Neural progenitor cell (in vitro differentiated cells): ENCODE results near the gene SBF2. TPM values are rescaled to one million over a fixed set of nuclear protein-coding genes. Genes with fewer than 3 reads are reported as not detected.

Source experiments
- DNase-seq: peaks from one replicate; pipeline ENCODE4 v3.0.0-alpha.2; 2016; ENCODE audit warnings: low spot score
- H2AFZ ChIP-seq: fragments of 200-600 bp; sonication (generic); replicated peaks from 2 replicates; pipeline ENCODE4 v1.6.1; 2016; ENCODE audit warnings: antibody characterized with exemption
- H3F3A ChIP-seq: fragments of 200-600 bp; sonication (generic); 2 replicates; pipeline ENCODE4 v1.6.1; 2016; ENCODE audit warnings: antibody characterized with exemption, low read depth
- H3K27ac ChIP-seq: fragments of 200-600 bp; sonication (generic); 2 replicates; pipeline ENCODE4 v1.5.1; 2016; ENCODE audit warnings: mild to moderate bottlenecking
- H3K27me3 ChIP-seq: fragments of 200-600 bp; sonication (generic); 2 replicates; pipeline ENCODE4 v1.6.1; 2016; ENCODE audit warnings: mild to moderate bottlenecking, moderate library complexity
- H3K36me3 ChIP-seq: fragments of 200-600 bp; sonication (generic); 2 replicates; pipeline ENCODE4 v1.5.1; 2016
- H3K4me1 ChIP-seq: fragments of 200-600 bp; sonication (generic); 2 replicates; pipeline ENCODE4 v1.6.1; 2016; ENCODE audit warnings: mixed run types
- H3K4me2 ChIP-seq: fragments of 200-600 bp; sonication (generic); 2 replicates; pipeline ENCODE4 v1.6.1; 2016
- H3K4me3 ChIP-seq: fragments of 200-600 bp; sonication (generic); 2 replicates; pipeline ENCODE4 v1.5.1; 2016
- H3K79me2 ChIP-seq: fragments of 200-600 bp; sonication (generic); 2 replicates; pipeline ENCODE4 v1.6.1; 2016; ENCODE audit warnings: low read depth
- H3K9ac ChIP-seq: fragments of 200-600 bp; sonication (generic); 2 replicates; pipeline ENCODE4 v1.6.1; 2016
- H3K9me3 ChIP-seq: fragments of 200-600 bp; sonication (generic); 2 replicates; pipeline ENCODE4 v1.5.1; 2016; ENCODE audit warnings: low read depth
- H4K20me1 ChIP-seq: fragments of 200-600 bp; sonication (generic); 2 replicates; pipeline ENCODE4 v1.6.1; 2016; ENCODE audit warnings: low read depth
- H3K27ac Mint-ChIP-seq: 3 replicates; pipeline ENCODE4 v1.8.0; 2021; ENCODE audit warnings: mixed read lengths
- H3K27me3 Mint-ChIP-seq: 2 replicates; pipeline ENCODE4 v1.8.0; 2022; ENCODE audit warnings: low read depth, mild to moderate bottlenecking, inconsistent platforms, moderate library complexity, mixed read lengths; ENCODE audit not compliant: insufficient read depth
- H3K36me3 Mint-ChIP-seq: 3 replicates; pipeline ENCODE4 v1.8.0; 2021; ENCODE audit warnings: mixed read lengths
- H3K4me1 Mint-ChIP-seq: 3 replicates; pipeline ENCODE4 v1.8.0; 2021; ENCODE audit warnings: mixed read lengths
- H3K4me3 Mint-ChIP-seq: 3 replicates; pipeline ENCODE4 v1.8.0; 2021; ENCODE audit warnings: mild to moderate bottlenecking, moderate library complexity, mixed read lengths
- H3K9me3 Mint-ChIP-seq: 3 replicates; pipeline ENCODE4 v1.8.0; 2020; ENCODE audit warnings: mixed read lengths
- CTCF ChIP-seq: fragments of 200-600 bp; sonication (generic); IDR thresholded peaks from 2 replicates; pipeline ENCODE4 v1.5.1; 2017; ENCODE audit warnings: antibody characterized with exemption, mild to moderate bottlenecking
- EZH2 ChIP-seq: fragments of 200-600 bp; sonication (generic); IDR thresholded peaks from 2 replicates; pipeline ENCODE4 v1.6.1; 2017; ENCODE audit warnings: antibody characterized with exemption, mild to moderate bottlenecking, moderate library complexity
- EZH2phosphoT487 ChIP-seq: fragments of 200-600 bp; sonication (generic); IDR thresholded peaks from 2 replicates; pipeline ENCODE4 v1.6.1; 2017; ENCODE audit warnings: antibody characterized with exemption
- total RNA-seq: library from RNA; depleted of rRNA; stranded (reverse); fragments of >200 nt; gene quantifications from 2 replicates; pipeline ENCODE4 v1.2.3, GENCODE V29; 2015; ENCODE audit warnings: low replicate concordance

SBF2 gene
- total RNA-seq, 1 donor from 2014 or later = 48.2 TPM

GRCh38 chr11:9758637-9759518 lies 535.1 kb downstream of the SBF2 start:
- Histone ChIP-seq H3K4me1 (peaks cover 6% of the 10 kb centered on the region), H3K79me2 (no peaks in the 10 kb centered on the region), H3K9me3 (no peaks in the 10 kb centered on the region), H4K20me1 (no peaks in the 10 kb centered on the region), H3F3A (peaks cover 6% of the 10 kb centered on the region), H3K9ac (no peak overlapping the region), H3K4me3 (peak overlapping the region; percentile 54), H3K4me2 (peak overlapping the region; percentile 82), H3K27ac (no peak overlapping the region), H2AFZ (peak overlapping the region; percentile 85), H3K27me3 (peaks cover 4% of the 10 kb centered on the region), H3K36me3 (no peaks in the 10 kb centered on the region)
- no peak overlapping the region for H3K27ac Mint-ChIP-seq
- peaks cover 25% of the 10 kb centered on the region for H3K4me1 Mint-ChIP-seq
- peak overlapping the region; percentile 72 for H3K4me3 Mint-ChIP-seq
- peaks cover 11% of the 10 kb centered on the region for H3K27me3 Mint-ChIP-seq
- H3K9me3 Mint-ChIP-seq = no peaks in the 10 kb centered on the region
- no peaks in the 10 kb centered on the region for H3K36me3 Mint-ChIP-seq
- TF ChIP-seq EZH2 (peak; percentile 43), EZH2phosphoT487 (no peak)
- DNase-seq = peak; percentile 64

GRCh38 chr11:9757809-9758636 lies 536.0 kb downstream of the SBF2 start:
- Histone ChIP-seq H3K9me3 (no peaks in the 10 kb centered on the region), H4K20me1 (no peaks in the 10 kb centered on the region), H3K9ac (no peak overlapping the region), H2AFZ (peak overlapping the region; percentile 95), H3K4me2 (peak overlapping the region; percentile 82), H3F3A (peaks cover 6% of the 10 kb centered on the region), H3K4me3 (peak overlapping the region; percentile 54), H3K4me1 (peaks cover 9% of the 10 kb centered on the region), H3K79me2 (no peaks in the 10 kb centered on the region), H3K27ac (no peak overlapping the region), H3K27me3 (peaks cover 4% of the 10 kb centered on the region), H3K36me3 (no peaks in the 10 kb centered on the region)
- peaks cover 11% of the 10 kb centered on the region for H3K27me3 Mint-ChIP-seq
- DNase-seq = peak; percentile 88
- no peak overlapping the region for H3K27ac Mint-ChIP-seq
- peak; percentile 38 for TF ChIP-seq EZH2
- peak; percentile 2 for TF ChIP-seq EZH2phosphoT487
- TF ChIP-seq CTCF = peak; percentile 84
- H3K9me3 Mint-ChIP-seq = no peaks in the 10 kb centered on the region
- peaks cover 2% of the 10 kb centered on the region for H3K36me3 Mint-ChIP-seq
- H3K4me1 Mint-ChIP-seq = peaks cover 32% of the 10 kb centered on the region
- H3K4me3 Mint-ChIP-seq = peak overlapping the region; percentile 82

GRCh38 chr11:9756878-9757277 lies 537.1 kb downstream of the SBF2 start:
- H3K36me3 Mint-ChIP-seq = peaks cover 4% of the 10 kb centered on the region
- no peaks in the 10 kb centered on the region for H3K9me3 Mint-ChIP-seq
- peaks cover 11% of the 10 kb centered on the region for H3K27me3 Mint-ChIP-seq
- Histone ChIP-seq H2AFZ (no peak overlapping the region), H3K36me3 (no peaks in the 10 kb centered on the region), H3K9me3 (no peaks in the 10 kb centered on the region), H3K4me1 (peaks cover 9% of the 10 kb centered on the region), H3K4me2 (no peak overlapping the region), H3F3A (peaks cover 6% of the 10 kb centered on the region), H3K27ac (no peak overlapping the region), H3K27me3 (peaks cover 4% of the 10 kb centered on the region), H4K20me1 (no peaks in the 10 kb centered on the region), H3K4me3 (no peak overlapping the region), H3K9ac (no peak overlapping the region), H3K79me2 (no peaks in the 10 kb centered on the region)
- peaks cover 33% of the 10 kb centered on the region for H3K4me1 Mint-ChIP-seq
- DNase-seq = no peak
- TF ChIP-seq EZH2phosphoT487 (no peak), EZH2 (no peak), CTCF (no peak)
- no peak overlapping the region for H3K4me3 Mint-ChIP-seq
- H3K27ac Mint-ChIP-seq = no peak overlapping the region
